PC-3 (cell line): ENCODE results near the gene GALNT1.

Experiments
- EZH2phosphoT487 ChIP-seq: fragments of 300-600 bp; sonication (generic); IDR thresholded peaks from 2 replicates; pipeline ENCODE4 v1.6.1; 2018; ENCODE audit warnings: mild to moderate bottlenecking, antibody characterized with exemption, low read length, borderline replicate concordance
- TF ChIP-seq, protein P1 (sequence below): fragments of 300-600 bp; sonication (generic); conservative IDR thresholded peaks from 2 replicates; pipeline ENCODE4 v1.5.1; 2017; ENCODE audit warnings: antibody characterized with exemption, low read depth, mild to moderate bottlenecking, low read length

DNA sequence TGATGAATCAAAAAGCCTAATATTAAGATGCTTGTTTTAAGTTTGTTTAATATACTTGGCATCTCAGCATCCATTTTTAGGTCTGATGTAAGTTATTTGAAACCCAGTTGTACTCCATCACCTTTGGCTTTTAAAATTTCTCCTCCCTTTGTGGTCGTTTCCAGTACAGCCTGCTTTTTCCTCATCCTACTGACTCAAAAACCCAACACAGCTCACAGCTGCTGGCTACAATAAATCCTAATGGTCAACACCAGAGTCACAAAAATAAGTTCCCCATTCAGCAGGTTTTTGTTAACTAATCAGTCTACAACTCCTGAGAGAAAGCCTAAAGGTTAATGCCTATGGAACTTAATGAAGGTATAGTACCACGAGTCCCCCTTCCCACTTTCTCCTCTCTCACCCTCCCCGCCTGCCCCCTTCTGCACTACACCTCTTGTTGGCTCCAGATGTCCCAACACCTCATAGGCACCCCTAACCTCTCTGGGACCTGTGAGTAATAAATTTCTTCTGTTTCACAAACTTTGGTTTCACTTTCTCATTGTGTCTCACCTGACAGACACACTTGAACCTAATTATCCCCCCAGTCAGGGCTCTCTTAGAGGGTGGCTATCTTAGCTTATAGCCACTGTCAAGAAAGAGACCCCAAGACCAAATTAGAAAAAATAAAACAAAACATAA is 148.6 kb downstream of the GALNT1 start:
- TF ChIP-seq, protein P1, sequence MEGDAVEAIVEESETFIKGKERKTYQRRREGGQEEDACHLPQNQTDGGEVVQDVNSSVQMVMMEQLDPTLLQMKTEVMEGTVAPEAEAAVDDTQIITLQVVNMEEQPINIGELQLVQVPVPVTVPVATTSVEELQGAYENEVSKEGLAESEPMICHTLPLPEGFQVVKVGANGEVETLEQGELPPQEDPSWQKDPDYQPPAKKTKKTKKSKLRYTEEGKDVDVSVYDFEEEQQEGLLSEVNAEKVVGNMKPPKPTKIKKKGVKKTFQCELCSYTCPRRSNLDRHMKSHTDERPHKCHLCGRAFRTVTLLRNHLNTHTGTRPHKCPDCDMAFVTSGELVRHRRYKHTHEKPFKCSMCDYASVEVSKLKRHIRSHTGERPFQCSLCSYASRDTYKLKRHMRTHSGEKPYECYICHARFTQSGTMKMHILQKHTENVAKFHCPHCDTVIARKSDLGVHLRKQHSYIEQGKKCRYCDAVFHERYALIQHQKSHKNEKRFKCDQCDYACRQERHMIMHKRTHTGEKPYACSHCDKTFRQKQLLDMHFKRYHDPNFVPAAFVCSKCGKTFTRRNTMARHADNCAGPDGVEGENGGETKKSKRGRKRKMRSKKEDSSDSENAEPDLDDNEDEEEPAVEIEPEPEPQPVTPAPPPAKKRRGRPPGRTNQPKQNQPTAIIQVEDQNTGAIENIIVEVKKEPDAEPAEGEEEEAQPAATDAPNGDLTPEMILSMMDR: no peak
- TF ChIP-seq EZH2phosphoT487: no peak
